Activated naive CD8-positive, alpha-beta T cell treated with anti-CD3 and anti-CD28 coated beads, Interleukin-2, amount 50 U/mL, for 24 hours (primary cell): ENCODE results near the gene LETM1.

Source experiments
- ATAC-seq: fragments of 150-1000 bp; cut with Tn5 transposase; one replicate; pipeline ENCODE4 v1.10.0; 2021
- DNase-seq: peaks from one replicate; pipeline ENCODE4 v3.0.0; 2021
- H3K27ac Mint-ChIP-seq: one replicate; pipeline ENCODE4 v1.8.0; 2021; ENCODE audit warnings: mild to moderate bottlenecking, mixed read lengths
- H3K27me3 Mint-ChIP-seq: one replicate; pipeline ENCODE4 v1.8.0; 2021; ENCODE audit warnings: mixed read lengths
- H3K36me3 Mint-ChIP-seq: one replicate; pipeline ENCODE4 v1.8.0; 2021; ENCODE audit warnings: low read depth, mixed read lengths
- H3K4me1 Mint-ChIP-seq: one replicate; pipeline ENCODE4 v1.8.0; 2021; ENCODE audit warnings: mixed read lengths
- H3K4me3 Mint-ChIP-seq: one replicate; pipeline ENCODE4 v1.8.0; 2021; ENCODE audit warnings: mild to moderate bottlenecking, moderate library complexity, mixed read lengths
- H3K9me3 Mint-ChIP-seq: one replicate; pipeline ENCODE4 v1.8.0; 2021; ENCODE audit warnings: mixed read lengths

The LETM1 gene

GRCh38 chr4:1815096-1815996 is 40.6 kb downstream of the LETM1 start:
- Mint-ChIP-seq H3K36me3 (peaks cover 28% of the 10 kb centered on the region), H3K9me3 (no peaks in the 10 kb centered on the region), H3K27me3 (no peaks in the 10 kb centered on the region), H3K27ac (no peak overlapping the region), H3K4me3 (no peak overlapping the region), H3K4me1 (no peaks in the 10 kb centered on the region)
- DNase-seq (no peak), ATAC-seq (no peak)

DNA sequence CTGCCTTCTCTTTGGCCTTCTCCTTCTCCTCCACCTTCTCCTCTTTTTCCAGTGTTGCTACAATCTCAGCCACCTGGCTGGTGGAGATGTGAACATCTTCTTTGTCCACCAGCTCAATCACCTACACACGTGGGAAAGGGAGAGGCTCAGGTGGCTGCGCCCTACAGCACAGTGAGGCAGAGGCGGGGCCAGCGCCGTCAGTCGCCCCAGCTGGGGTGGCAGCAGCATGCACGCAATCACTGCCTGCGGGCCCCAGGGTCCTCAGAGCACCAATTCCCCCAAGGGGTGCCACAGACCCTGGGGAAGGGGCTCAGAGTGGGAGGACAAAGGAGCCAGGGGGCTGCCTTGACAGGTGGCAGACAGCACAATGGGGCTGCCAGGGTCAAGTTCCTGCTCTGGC is 41.5 kb downstream of the LETM1 start:
- Mint-ChIP-seq H3K27ac (no peak overlapping the region), H3K9me3 (no peaks in the 10 kb centered on the region), H3K4me3 (no peak overlapping the region)

DNA sequence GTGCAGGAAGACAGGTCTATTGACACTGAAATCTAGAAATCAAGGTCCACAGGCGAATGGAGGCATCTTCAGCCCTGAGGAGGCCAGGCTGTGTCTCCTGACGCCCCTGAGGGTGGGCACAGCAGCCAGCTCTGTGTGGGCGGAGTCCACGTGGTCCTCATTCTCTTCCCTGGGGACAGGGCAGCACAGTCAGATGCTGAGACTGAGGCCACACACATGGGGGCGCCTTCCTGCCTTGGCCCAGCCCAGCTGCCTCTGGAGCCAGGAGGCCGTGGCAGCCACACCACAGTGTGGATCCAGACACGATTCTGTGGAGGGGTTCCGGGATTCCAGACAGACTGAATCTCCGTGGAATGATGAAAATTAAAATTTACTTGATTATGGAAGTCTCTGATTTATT is 42.0 kb downstream of the LETM1 start:
- no peak overlapping the region for H3K4me3 Mint-ChIP-seq
- H3K4me1 Mint-ChIP-seq = no peaks in the 10 kb centered on the region
- no peak overlapping the region for H3K27ac Mint-ChIP-seq
- DNase-seq (no peak), ATAC-seq (no peak)
- no peaks in the 10 kb centered on the region for H3K9me3 Mint-ChIP-seq
- no peaks in the 10 kb centered on the region for H3K27me3 Mint-ChIP-seq
- peaks cover 14% of the 10 kb centered on the region for H3K36me3 Mint-ChIP-seq

More for the DNA sequence above, 41.5 kb downstream of the LETM1 start:
- H3K4me1 Mint-ChIP-seq = no peaks in the 10 kb centered on the region
- no peaks in the 10 kb centered on the region for H3K27me3 Mint-ChIP-seq
- ATAC-seq = no peak
- peaks cover 20% of the 10 kb centered on the region for H3K36me3 Mint-ChIP-seq
- no peak for DNase-seq

DNA sequence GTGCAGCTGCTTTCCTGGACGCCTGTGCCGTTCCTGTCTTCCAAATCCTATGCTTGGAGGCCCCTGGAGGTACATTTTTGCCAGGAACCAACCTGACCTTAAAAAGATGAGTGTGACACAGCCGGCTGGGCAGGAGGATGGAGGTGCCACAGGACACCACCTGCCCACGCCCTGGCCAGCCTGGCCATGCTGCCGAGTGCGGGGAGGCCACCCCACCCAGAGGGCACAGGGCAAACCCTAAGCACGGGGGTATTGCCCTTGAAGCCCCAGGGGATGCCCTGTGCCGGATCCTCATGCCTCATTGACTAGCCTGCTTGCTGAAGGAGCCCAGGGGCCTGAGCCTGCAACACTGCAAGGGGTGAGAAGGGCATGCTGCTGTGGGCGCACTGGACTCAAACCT is 42.7 kb downstream of the LETM1 start:
- Mint-ChIP-seq H3K27me3 (no peaks in the 10 kb centered on the region), H3K4me3 (no peak overlapping the region), H3K27ac (no peak overlapping the region), H3K36me3 (peaks cover 13% of the 10 kb centered on the region), H3K4me1 (no peaks in the 10 kb centered on the region), H3K9me3 (no peaks in the 10 kb centered on the region)
- no peak for DNase-seq
- ATAC-seq = no peak

- DNase-seq (no peak), ATAC-seq (no peak)
- Mint-ChIP-seq H3K4me3 (no peak overlapping the region), H3K27me3 (no peaks in the 10 kb centered on the region), H3K4me1 (no peaks in the 10 kb centered on the region), H3K9me3 (no peaks in the 10 kb centered on the region), H3K36me3 (peaks cover 9% of the 10 kb centered on the region), H3K27ac (no peak overlapping the region)
These were observed 43.2 kb downstream of the LETM1 start for GRCh38 chr4:1812720-1813119.

DNA sequence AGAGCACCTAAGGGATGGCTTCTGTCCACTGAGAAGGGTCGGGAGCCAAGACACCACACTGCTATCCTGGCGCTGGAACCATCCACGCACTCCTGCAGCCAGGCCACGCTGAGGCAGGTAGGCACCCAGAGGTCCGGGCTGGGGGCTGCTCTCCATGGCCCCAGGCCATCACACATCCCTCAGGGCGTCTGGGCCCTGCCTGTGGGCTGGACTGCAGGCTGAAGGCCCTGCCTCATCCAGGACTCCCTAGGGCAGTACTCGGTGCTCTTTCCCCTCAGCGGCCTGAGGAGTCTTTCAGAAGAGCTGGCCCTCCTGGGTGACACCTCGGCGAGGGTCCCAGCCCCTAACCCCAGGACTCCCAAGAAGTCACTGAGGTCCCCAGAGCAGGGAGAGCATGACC is 45.2 kb downstream of the LETM1 start:
- peaks cover 5% of the 10 kb centered on the region for H3K36me3 Mint-ChIP-seq
- DNase-seq = no peak
- no peak overlapping the region for H3K4me3 Mint-ChIP-seq
- no peaks in the 10 kb centered on the region for H3K9me3 Mint-ChIP-seq
- no peaks in the 10 kb centered on the region for H3K27me3 Mint-ChIP-seq
- H3K4me1 Mint-ChIP-seq = no peaks in the 10 kb centered on the region
- ATAC-seq = no peak
- H3K27ac Mint-ChIP-seq = no peak overlapping the region

DNA sequence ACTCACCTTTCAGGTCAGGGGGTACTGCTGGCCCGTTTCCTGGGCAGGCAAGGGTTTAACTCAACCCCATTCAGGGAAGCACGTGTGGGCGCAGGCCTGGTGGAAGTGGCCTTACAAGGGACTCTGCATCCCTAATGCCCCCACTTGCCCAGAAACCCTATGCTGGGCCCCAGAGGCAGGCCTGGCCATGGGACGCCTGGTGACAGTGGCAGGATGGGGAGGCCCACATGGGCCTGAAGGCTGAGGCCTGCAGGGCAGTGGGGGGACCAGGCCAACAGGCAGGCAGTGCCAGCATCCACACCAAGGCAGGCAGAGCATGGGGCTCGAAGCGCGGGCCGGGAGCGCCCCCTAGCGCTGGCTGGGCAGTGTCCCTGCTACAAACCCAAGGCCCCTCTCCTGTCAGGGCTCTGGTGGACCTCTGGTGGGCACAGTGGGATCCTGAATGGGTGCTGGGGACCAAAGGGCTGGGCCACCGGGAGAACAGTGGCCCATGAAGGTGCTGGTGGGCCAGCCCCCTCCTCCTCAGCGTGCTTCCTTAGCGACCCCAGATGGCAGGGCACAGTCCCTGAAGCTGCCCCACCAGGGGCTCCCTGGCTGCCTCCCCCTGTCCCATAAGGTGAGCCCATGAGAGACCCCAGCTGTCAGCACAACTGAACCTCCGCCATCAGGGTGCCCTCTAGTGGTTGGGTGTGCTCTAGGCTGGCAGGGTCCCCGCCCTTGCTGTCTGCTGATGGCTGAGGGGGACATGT is 46.0 kb downstream of the LETM1 start:
- Mint-ChIP-seq H3K9me3 (no peaks in the 10 kb centered on the region), H3K4me3 (no peak overlapping the region), H3K27me3 (no peaks in the 10 kb centered on the region), H3K36me3 (peaks cover 5% of the 10 kb centered on the region), H3K4me1 (no peaks in the 10 kb centered on the region), H3K27ac (no peak overlapping the region)
- ATAC-seq (peak; percentile 88), DNase-seq (peak; percentile 81)

DNA sequence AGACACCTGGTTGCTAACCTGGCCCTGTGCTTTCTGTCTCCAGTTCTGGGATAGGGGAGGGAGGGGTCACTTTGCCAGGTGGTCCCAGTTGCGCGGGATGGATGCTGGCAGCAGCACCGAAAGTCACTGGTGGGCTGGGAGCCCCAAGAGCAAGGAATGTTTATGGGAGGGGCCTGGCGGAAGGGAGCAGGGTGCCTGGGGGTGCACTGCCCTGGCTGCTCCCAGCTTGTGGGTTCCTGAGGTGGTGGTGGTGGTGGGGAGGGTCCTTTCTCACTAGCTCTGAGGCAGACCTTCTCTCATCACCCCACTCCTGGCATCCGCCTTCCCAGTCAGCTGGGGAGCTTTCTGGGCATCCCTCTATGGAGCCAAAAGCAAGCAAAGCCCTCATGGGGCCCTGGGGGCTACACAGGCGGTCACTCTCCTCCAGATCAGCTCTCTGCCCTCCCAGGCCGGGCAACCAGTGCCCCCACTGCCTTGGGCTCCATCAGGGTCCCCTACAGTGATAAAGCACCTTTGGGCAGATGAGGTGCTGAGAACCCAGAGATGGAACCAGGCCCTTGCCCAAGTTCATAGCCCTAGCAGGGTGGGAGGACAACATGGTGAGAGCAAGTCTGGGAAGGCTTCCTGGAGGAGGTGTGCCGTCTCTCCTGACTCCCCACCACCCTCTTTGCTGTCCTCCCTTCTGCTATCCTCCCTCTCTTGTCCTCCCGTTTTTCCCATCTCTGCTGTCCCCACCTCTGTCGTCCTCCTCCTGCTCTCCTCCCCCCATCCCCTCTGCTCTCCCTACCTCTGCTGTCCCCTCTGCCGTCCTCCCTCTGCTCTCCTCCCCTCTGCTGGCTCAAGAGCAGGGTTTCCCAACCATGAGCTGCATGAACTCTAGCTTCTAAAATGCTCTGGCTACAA is 46.9 kb downstream of the LETM1 start:
- Mint-ChIP-seq H3K4me1 (no peaks in the 10 kb centered on the region), H3K27me3 (no peaks in the 10 kb centered on the region), H3K4me3 (no peak overlapping the region), H3K36me3 (peaks cover 2% of the 10 kb centered on the region), H3K9me3 (no peaks in the 10 kb centered on the region), H3K27ac (no peak overlapping the region)
- ATAC-seq (no peak), DNase-seq (no peak)

DNA sequence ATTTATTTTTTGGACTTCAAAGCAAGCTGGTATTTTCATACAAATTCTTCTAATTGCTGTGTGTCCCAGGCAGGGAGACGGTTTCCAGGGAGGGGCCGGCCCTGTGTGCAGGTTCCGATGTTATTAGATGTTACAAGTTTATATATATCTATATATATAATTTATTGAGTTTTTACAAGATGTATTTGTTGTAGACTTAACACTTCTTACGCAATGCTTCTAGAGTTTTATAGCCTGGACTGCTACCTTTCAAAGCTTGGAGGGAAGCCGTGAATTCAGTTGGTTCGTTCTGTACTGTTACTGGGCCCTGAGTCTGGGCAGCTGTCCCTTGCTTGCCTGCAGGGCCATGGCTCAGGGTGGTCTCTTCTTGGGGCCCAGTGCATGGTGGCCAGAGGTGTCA is 47.6 kb downstream of the LETM1 start:
- Mint-ChIP-seq H3K27ac (no peak overlapping the region), H3K36me3 (peaks cover 1% of the 10 kb centered on the region), H3K9me3 (no peaks in the 10 kb centered on the region), H3K4me1 (no peaks in the 10 kb centered on the region), H3K27me3 (no peaks in the 10 kb centered on the region), H3K4me3 (no peak overlapping the region)
- DNase-seq = no peak
- no peak for ATAC-seq

DNA sequence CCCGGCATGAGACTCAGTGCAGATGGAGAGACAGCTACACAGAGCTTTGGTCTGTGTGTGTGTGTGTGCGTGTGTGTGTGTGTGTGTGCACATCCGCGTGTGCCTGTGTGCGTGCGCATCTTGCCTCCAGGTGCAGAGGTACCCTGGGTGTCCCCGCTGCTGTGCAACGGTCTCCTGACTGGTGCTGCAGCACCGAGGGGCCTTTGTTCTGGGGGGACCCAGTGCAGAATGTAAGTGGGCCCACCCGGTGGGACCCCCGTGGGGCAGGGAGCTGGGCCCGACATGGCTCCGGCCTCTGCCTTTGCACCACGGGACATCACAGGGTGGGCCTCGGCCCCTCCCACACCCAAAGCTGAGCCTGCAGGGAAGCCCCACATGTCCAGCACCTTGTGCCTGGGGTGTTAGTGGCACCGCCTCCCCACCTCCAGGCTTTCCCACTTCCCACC is 48.6 kb downstream of the LETM1 start:
- DNase-seq = no peak
- H3K9me3 Mint-ChIP-seq = no peaks in the 10 kb centered on the region
- ATAC-seq = no peak
- H3K36me3 Mint-ChIP-seq = peaks cover under 1% of the 10 kb centered on the region
- no peak overlapping the region for H3K27ac Mint-ChIP-seq
- H3K27me3 Mint-ChIP-seq = no peaks in the 10 kb centered on the region
- H3K4me3 Mint-ChIP-seq = no peak overlapping the region
- no peaks in the 10 kb centered on the region for H3K4me1 Mint-ChIP-seq

DNA sequence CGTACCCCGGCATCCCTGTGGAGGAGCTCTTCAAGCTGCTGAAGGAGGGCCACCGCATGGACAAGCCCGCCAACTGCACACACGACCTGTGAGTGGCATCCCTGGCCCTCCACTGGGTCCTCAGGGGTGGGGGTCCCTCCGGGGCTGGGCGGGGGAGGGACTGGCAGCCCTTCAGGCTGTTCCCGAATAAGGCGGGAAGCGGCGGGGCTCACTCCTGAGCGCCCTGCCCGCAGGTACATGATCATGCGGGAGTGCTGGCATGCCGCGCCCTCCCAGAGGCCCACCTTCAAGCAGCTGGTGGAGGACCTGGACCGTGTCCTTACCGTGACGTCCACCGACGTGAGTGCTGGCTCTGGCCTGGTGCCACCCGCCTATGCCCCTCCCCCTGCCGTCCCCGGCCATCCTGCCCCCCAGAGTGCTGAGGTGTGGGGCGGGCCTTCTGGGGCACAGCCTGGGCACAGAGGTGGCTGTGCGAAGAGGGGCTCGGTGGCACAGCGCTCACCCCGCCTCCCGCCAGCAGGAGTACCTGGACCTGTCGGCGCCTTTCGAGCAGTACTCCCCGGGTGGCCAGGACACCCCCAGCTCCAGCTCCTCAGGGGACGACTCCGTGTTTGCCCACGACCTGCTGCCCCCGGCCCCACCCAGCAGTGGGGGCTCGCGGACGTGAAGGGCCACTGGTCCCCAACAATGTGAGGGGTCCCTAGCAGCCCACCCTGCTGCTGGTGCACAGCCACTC is 49.2 kb downstream of the LETM1 start:
- H3K9me3 Mint-ChIP-seq = no peaks in the 10 kb centered on the region
- ATAC-seq = no peak
- DNase-seq = no peak

GRCh38 chr4:1806223-1806564 is 49.8 kb downstream of the LETM1 start:
- H3K36me3 Mint-ChIP-seq = no peaks in the 10 kb centered on the region
- H3K27ac Mint-ChIP-seq = no peak overlapping the region
- no peak for DNase-seq
- H3K9me3 Mint-ChIP-seq = no peaks in the 10 kb centered on the region
- no peaks in the 10 kb centered on the region for H3K27me3 Mint-ChIP-seq
- no peak for ATAC-seq
- no peak overlapping the region for H3K4me3 Mint-ChIP-seq
- H3K4me1 Mint-ChIP-seq = no peaks in the 10 kb centered on the region

More for the DNA sequence above, 49.2 kb downstream of the LETM1 start:
- no peak overlapping the region for H3K4me3 Mint-ChIP-seq
- H3K27ac Mint-ChIP-seq = no peak overlapping the region
- H3K36me3 Mint-ChIP-seq = no peaks in the 10 kb centered on the region
- H3K27me3 Mint-ChIP-seq = no peaks in the 10 kb centered on the region
- H3K4me1 Mint-ChIP-seq = no peaks in the 10 kb centered on the region

DNA sequence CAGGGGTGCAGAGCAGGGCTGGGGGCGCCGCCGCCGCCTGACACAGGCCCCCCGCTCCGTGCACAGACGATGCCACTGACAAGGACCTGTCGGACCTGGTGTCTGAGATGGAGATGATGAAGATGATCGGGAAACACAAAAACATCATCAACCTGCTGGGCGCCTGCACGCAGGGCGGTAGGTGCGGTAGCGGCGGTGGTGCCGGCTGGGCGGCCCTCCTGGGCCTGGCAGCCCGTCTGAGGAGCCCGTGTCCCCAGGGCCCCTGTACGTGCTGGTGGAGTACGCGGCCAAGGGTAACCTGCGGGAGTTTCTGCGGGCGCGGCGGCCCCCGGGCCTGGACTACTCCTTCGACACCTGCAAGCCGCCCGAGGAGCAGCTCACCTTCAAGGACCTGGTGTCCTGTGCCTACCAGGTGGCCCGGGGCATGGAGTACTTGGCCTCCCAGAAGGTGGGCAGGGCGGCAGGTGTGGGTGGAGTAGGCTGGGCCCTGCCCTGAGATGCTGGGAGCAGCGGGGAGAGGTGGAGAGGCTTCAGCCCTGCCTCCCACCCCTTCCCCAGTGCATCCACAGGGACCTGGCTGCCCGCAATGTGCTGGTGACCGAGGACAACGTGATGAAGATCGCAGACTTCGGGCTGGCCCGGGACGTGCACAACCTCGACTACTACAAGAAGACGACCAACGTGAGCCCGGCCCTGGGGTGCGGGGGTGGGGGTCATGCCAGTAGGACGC is 50.3 kb downstream of the LETM1 start:
- no peak for ATAC-seq
- Mint-ChIP-seq H3K4me3 (no peak overlapping the region), H3K27me3 (no peaks in the 10 kb centered on the region), H3K36me3 (no peaks in the 10 kb centered on the region), H3K9me3 (no peaks in the 10 kb centered on the region), H3K4me1 (no peaks in the 10 kb centered on the region), H3K27ac (no peak overlapping the region)
- DNase-seq = no peak
